ENCODE measurements around the gene MPHOSPH8. TPM values are rescaled to one million over a fixed set of nuclear protein-coding genes. Genes with fewer than 3 reads are reported as not detected.
"Not testable (repeated sequence)": the region's sequence is repeated elsewhere in the genome, so short reads cannot be mapped to it uniquely, and the experiment has no call there.

MPHOSPH8 gene
- total RNA-seq, 1 donor from 2014 or later, result 16.1 TPM

DNA sequence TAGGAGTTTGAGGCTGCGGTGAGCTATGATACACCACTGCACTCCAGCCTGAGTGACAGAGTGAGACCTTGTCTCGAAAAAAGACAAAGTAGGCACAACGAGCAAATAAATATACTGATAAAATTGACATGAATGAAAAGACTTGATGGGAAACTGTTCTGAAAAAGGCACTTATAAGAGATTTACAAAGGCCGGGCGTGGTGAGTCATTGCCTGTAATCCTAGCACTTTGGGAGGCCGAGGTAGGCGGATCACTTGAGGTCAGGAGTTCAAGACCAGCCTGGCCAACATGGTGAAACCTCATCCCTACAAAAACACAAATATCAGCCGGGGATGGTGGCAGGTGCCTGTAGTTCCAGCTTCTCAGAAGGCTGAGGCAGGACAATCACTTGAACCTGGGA is 58.0 kb downstream of the MPHOSPH8 start:
- not testable (repeated sequence) for ATAC-seq

DNA sequence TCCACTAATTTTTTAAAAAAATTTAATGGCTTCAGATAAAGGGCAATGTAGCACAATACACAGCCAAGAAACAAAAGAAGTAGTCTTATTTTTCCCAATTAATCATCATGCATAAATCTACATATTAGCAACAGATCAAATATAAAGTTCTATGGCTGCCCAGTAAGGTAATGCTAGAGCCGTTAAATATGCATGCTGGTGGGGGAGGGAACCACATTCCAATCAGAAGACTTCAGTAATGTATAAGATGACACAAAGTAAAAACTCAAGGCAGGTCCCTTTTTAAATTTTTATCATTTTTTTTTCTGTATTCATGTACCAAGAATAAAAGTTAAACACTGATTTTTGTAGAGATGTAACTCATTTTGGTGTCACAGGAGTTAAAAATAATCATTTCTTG is 62.0 kb downstream of the MPHOSPH8 start:
- ATAC-seq, result no peak

DNA sequence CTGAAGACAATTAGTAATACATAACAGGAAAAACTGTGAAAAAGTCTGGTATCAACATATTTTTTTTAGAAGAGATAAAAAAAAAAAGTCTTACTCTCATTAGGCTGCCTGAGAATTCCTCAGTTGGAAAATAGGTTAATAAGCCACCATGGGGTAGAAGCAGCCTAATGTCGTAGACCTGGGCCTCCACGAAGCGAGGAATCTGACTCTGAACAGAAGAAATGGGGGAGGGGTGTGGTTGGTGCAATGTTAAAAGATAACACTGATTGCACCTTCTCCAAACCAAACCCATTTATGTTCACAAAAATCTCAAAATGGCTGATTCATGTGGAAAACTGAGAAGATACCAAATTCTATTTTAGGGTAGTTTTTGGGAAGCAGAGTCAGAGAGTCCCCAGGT is 62.4 kb downstream of the MPHOSPH8 start:
- no peak for ATAC-seq

DNA sequence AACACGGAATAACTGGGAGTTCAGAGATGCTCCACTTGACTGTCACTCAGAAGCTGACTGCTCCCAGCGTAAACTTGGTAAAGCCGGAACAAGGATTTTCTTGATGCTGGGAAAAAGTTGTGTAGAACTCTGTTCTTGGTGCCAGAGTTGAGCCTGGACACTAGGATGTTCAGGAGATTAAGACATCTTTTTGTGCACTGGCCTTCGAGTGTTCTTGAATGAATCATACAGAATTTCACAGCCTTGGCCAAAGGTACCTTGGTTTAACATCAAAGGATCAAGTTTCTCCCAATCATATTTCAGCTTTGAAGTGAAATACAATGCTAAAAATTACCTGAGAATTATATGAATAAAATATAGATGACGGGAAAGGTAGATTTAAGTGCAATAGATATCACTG is 67.5 kb downstream of the MPHOSPH8 start:
- not testable (repeated sequence) for ATAC-seq

DNA sequence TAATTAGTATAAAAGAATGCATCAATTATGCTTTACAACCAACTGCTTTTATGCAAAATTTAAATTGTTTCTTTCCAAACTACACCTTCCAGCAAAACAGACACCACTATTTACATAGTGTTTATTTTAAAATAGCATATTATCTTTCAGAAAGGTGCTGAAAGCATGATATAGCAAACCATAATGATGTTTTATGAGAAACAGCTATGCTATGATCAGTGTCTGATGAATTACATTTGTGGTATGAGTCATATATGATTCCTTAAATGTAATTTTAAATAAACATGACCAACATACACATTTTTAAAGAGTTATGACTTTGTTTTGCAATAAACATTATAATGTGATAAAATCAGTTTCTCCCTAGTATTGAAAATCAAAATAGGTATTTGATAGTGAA is 68.2 kb downstream of the MPHOSPH8 start:
- not testable (repeated sequence) for ATAC-seq

DNA sequence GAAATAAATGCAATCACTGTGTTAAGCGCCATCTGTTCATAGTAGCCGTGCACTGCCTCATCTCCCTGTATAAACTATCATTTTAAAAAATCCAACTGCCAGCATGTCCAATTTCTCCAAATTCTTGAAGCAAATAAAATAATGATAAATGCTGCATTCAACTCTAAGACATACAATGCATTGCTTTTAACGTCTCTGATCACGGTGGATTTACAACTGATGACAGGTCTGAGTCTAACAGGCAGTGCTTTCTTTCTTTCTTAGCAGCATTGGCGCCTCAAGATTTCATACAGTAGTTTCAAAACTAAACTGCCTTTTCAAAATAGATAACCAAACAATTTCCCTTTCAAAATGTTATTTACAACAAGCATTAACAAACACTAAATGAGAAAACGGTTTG is 70.8 kb downstream of the MPHOSPH8 start:
- ATAC-seq, result not testable (repeated sequence)

DNA sequence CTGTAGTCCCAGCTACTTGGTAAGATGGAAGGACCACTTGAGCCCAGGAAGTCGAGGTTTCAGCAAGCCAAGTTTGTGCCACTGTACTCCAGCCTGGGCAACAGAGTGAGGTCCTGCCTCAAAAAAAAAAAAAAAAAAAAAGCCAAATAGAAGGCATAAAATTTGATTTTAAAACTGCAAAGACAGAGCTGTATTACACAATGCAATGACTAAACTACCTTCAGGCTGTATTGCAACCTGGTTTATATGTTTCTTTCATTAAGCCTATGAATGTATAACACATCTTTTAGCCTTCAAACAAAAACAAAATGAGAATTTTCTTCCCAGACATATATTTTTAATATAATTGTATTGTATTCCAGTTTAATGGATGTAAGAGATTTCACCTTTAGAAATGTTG is 75.6 kb downstream of the MPHOSPH8 start:
- ATAC-seq, result peak; percentile 52

DNA sequence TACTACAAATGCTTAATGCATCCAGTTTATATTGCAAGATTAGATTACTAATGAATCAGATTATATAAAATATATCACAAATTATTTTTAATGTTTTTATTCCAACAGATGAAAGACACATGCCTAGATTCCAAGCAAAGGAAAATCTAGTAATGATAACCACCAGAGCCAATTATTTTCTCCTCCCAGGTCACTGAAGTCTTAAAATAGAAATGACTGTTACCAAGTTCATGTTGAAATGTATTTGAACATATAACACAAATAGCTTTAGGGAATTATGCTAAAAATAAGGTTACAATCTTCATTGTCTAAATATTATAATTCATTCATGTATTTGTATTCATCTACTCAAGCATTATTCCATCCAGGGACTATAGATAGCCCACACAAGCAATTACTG is 76.3 kb downstream of the MPHOSPH8 start:
- not testable (repeated sequence) for ATAC-seq

DNA sequence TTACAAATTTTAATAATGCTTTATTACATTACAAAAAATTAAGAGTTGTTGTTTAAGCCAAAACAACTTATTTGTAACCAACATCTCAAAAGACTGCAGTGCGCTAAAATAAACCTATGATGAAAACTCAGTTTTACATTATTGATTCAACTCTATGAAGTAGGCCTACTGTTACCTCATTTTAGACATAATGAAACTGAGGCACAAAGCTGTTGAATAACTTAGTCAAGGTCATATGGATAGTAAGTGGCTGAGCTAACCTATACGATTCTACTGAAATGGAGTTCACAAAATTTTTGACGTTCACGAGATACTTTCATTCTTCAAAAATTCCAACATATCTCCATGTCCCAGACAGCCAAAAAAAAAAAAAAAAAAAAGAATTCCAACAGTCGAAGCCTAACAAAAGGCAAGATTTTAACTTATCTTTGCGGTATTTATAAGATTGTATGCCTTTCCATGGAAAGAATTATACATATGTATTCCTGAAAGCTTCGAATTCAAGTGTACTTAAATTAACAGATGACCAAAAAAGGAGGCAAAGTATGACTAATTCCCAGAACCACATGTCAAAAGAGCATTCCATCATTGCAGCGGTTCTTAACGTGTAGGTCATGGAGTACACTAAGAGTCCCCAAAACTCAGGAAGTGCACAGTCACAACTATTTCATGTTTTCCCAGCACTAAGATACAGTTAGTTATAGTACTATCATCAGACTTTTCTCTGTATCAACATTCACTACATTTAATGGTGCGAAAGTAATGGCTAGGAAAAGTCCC is 79.9 kb downstream of the MPHOSPH8 start:
- ATAC-seq, result no peak

DNA sequence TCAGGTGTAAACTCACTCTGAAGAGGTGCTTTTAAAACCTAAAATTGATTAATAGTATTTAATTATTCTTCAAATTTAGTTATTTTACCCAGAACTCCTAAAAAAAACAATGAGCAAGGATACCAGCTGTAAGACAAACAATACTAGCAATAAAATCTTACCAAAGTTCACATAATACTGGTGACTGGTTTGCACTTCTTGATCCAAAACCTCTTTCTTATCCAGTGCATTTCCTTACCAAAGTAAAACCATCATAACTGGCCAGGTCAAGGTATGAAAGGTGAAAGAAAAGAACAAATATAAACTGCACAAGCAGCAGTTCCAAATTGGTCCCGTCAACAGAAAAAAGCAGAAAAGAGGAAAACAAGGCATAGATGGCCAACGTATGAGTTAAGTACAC is 86.6 kb downstream of the MPHOSPH8 start:
- no peak for ATAC-seq

Other genes with a start within 250 kb of the MPHOSPH8 start
- not detected for gene TPTE2, start 72.1 kb upstream of the MPHOSPH8 start, total RNA-seq
- gene PSPC1, start 149.3 kb downstream of the MPHOSPH8 start, total RNA-seq, result 28.9 TPM
- 10.7 TPM for gene ZMYM5, start 230.0 kb downstream of the MPHOSPH8 start, total RNA-seq

Data from esophagus mucosa (tissue), 1 donor.